Omental fat pad (tissue), 4 donors: ENCODE results near the gene ETV5. TPM values are rescaled to one million over a fixed set of nuclear protein-coding genes. Genes with fewer than 3 reads are reported as not detected.
A peak's percentile ranks its signal among the peaks of the same experiment; 100 is the strongest.
"Not testable (repeated sequence)": the region's sequence is repeated elsewhere in the genome, so short reads cannot be mapped to it uniquely, and the experiment has no call there.

ENCODE experiments used
- ATAC-seq: fragments of 150-250 bp; one replicate; pipeline ENCODE4 v1.9.1; 2016; ENCODE audit warnings: mild to moderate bottlenecking, moderate library complexity; ENCODE audit not compliant: low FRiP score
- DNase-seq: peaks from one replicate; pipeline ENCODE4 v3.0.0-alpha.2; 2019; ENCODE audit warnings: low spot score
- CTCF ChIP-seq, 3 donors: fragments of 450-650 bp; IDR thresholded peaks; one replicate each; pipeline ENCODE4 v1.5.1; 2016 to 2017; ENCODE audit warnings: antibody characterized with exemption in 3 of 3, mild to moderate bottlenecking in 3 of 3, moderate library complexity in 2 of 3
- total RNA-seq, 4 donors: library from RNA; depleted of rRNA; stranded (reverse); fragments of >200 nt; gene quantifications; one replicate each; pipeline ENCODE4 v1.1.0, GENCODE V29; 2016

Gene ETV5
- total RNA-seq, 4 donors from 2014 or later = 10.3 to 23.3 (median 14.5) TPM

GRCh38 chr3:186032321-186032720 is 76.6 kb downstream of the ETV5 start:
- TF ChIP-seq CTCF (IDR thresholded peaks at IDR 0.05) = no peak
- ATAC-seq (no peak), DNase-seq (no peak)

GRCh38 chr3:186025993-186026392 is 82.9 kb downstream of the ETV5 start:
- DNase-seq, ATAC-seq: not testable (repeated sequence)

GRCh38 chr3:186025161-186025560 is 83.7 kb downstream of the ETV5 start:
- no peak for TF ChIP-seq CTCF (IDR thresholded peaks at IDR 0.05)
- DNase-seq = no peak
- no peak for ATAC-seq

GRCh38 chr3:186024210-186024609 is 84.7 kb downstream of the ETV5 start:
- ATAC-seq = no peak
- no peak for TF ChIP-seq CTCF (IDR thresholded peaks at IDR 0.05)
- DNase-seq = no peak

- DNase-seq = no peak
- no peak for TF ChIP-seq CTCF (IDR thresholded peaks at IDR 0.05)
- ATAC-seq = no peak
Measured at GRCh38 chr3:186022931-186023330, 86.0 kb downstream of the ETV5 start.

GRCh38 chr3:186021673-186022362 is 87.1 kb downstream of the ETV5 start:
- ATAC-seq (peak; percentile 76), DNase-seq (no peak)
- no peak for TF ChIP-seq CTCF (IDR thresholded peaks at IDR 0.05)

GRCh38 chr3:186021250-186021649 is 87.6 kb downstream of the ETV5 start:
- not testable (repeated sequence) for DNase-seq, ATAC-seq

GRCh38 chr3:186019288-186019687 is 89.6 kb downstream of the ETV5 start:
- DNase-seq, ATAC-seq: not testable (repeated sequence)

- ATAC-seq = no peak
- no peak for TF ChIP-seq CTCF (IDR thresholded peaks at IDR 0.05)
Measured at GRCh38 chr3:186014866-186015265, 94.0 kb downstream of the ETV5 start.

More at GRCh38 chr3:186014866-186015265, 94.0 kb downstream of the ETV5 start:
- no peak for DNase-seq
